ENCODE data around the gene PIGH.
"Not testable (repeated sequence)": the region's sequence is repeated elsewhere in the genome, so short reads cannot be mapped to it uniquely, and the experiment has no call there.

The PIGH gene

GRCh38 chr14:67599698-67600561, at the start of gene PIGH:
Gene PIGH (minus strand): TSS chr14:67600268. CDS start chr14:67600203, 65 bp downstream.
- in situ Hi-C loops (cut with HindIII; ENCODE audit: low sequenced_read_pairs), result loop anchor here (25.0 kb wide), 1 partner anchor 163 kb away; no protein-coding TSS in a partner anchor

GRCh38 chr14:67646131-67646530, 46.1 kb upstream of the PIGH start:
- in situ Hi-C loops (cut with HindIII; ENCODE audit: low sequenced_read_pairs), result no loop called here

GRCh38 chr14:67645414-67645813, 45.3 kb upstream of the PIGH start:
- in situ Hi-C loops (cut with HindIII; ENCODE audit: low sequenced_read_pairs), result no loop called here

GRCh38 chr14:67644428-67644827, 44.4 kb upstream of the PIGH start:
- in situ Hi-C loops (cut with HindIII; ENCODE audit: low sequenced_read_pairs), result no loop called here

- in situ Hi-C loops (cut with HindIII; ENCODE audit: low sequenced_read_pairs), result no loop called here
Measured at GRCh38 chr14:67643713-67644112, 43.6 kb upstream of the PIGH start.

GRCh38 chr14:67641902-67642749, 42.1 kb upstream of the PIGH start:
- in situ Hi-C loops (cut with HindIII; ENCODE audit: low sequenced_read_pairs), result no loop called here

GRCh38 chr14:67641480-67641879, 41.4 kb upstream of the PIGH start:
- in situ Hi-C loops (cut with HindIII; ENCODE audit: low sequenced_read_pairs), result no loop called here

- in situ Hi-C loops (cut with HindIII; ENCODE audit: low sequenced_read_pairs), result no loop called here
Measured at GRCh38 chr14:67638642-67639041, 38.6 kb upstream of the PIGH start.

GRCh38 chr14:67636361-67636919, 36.4 kb upstream of the PIGH start:
- in situ Hi-C loops (cut with HindIII; ENCODE audit: low sequenced_read_pairs), result no loop called here

- in situ Hi-C loops (cut with HindIII; ENCODE audit: low sequenced_read_pairs), result no loop called here
Measured at GRCh38 chr14:67633451-67634147, 33.5 kb upstream of the PIGH start.

- in situ Hi-C loops (cut with HindIII; ENCODE audit: low sequenced_read_pairs), result no loop called here
Measured at GRCh38 chr14:67630938-67631337, 30.9 kb upstream of the PIGH start.

- in situ Hi-C loops (cut with HindIII; ENCODE audit: low sequenced_read_pairs), result no loop called here
Measured at GRCh38 chr14:67630186-67630585, 30.1 kb upstream of the PIGH start.

- in situ Hi-C loops (cut with HindIII; ENCODE audit: low sequenced_read_pairs), result no loop called here
Measured at GRCh38 chr14:67627519-67627918, 27.5 kb upstream of the PIGH start.

GRCh38 chr14:67626131-67626530, 26.1 kb upstream of the PIGH start:
- in situ Hi-C loops (cut with HindIII; ENCODE audit: low sequenced_read_pairs), result not testable (repeated sequence)

- in situ Hi-C loops (cut with HindIII; ENCODE audit: low sequenced_read_pairs), result loop anchor here (25.0 kb wide), 1 partner anchor 186 kb away; no protein-coding TSS in a partner anchor
Measured at GRCh38 chr14:67623114-67623513, 23.0 kb upstream of the PIGH start.

- in situ Hi-C loops (cut with HindIII; ENCODE audit: low sequenced_read_pairs), result loop anchor here (25.0 kb wide), 1 partner anchor 185 kb away; no protein-coding TSS in a partner anchor
Measured at GRCh38 chr14:67622675-67623074, 22.6 kb upstream of the PIGH start.

GRCh38 chr14:67620217-67620785, 20.2 kb upstream of the PIGH start:
- in situ Hi-C loops (cut with HindIII; ENCODE audit: low sequenced_read_pairs), result loop anchor here (25.0 kb wide), 1 partner anchor 183 kb away; no protein-coding TSS in a partner anchor

- in situ Hi-C loops (cut with HindIII; ENCODE audit: low sequenced_read_pairs), result loop anchor here (25.0 kb wide), 1 partner anchor 182 kb away; no protein-coding TSS in a partner anchor
Measured at GRCh38 chr14:67619446-67620216, 19.6 kb upstream of the PIGH start, which contains the start of gene ARG2. Gene ARG2 (plus strand): TSS chr14:67619920. CDS start chr14:67619978, 58 bp downstream.

GRCh38 chr14:67618617-67619063, 18.6 kb upstream of the PIGH start:
- in situ Hi-C loops (cut with HindIII; ENCODE audit: low sequenced_read_pairs), result loop anchor here (25.0 kb wide), 1 partner anchor 181 kb away; no protein-coding TSS in a partner anchor
